Measurements from ENCODE around the gene SHISA9. TPM values are rescaled to one million over a fixed set of nuclear protein-coding genes. Genes with fewer than 3 reads are reported as not detected.

SHISA9 gene
- total RNA-seq, 2 experiments from 2014 or later: not detected

- no peak overlapping the region for H3K4me3 ChIP-seq (ENCODE audit: low read depth, low read length, poor library complexity, severe bottlenecking)
- BruUV-seq (replicated peaks): no TSS peak
- TF ChIP-seq EZH2phosphoT487 (IDR thresholded peaks at IDR 0.05; ENCODE audit: borderline replicate concordance, low read depth, low read length): no peak
- TF ChIP-seq, protein P1, sequence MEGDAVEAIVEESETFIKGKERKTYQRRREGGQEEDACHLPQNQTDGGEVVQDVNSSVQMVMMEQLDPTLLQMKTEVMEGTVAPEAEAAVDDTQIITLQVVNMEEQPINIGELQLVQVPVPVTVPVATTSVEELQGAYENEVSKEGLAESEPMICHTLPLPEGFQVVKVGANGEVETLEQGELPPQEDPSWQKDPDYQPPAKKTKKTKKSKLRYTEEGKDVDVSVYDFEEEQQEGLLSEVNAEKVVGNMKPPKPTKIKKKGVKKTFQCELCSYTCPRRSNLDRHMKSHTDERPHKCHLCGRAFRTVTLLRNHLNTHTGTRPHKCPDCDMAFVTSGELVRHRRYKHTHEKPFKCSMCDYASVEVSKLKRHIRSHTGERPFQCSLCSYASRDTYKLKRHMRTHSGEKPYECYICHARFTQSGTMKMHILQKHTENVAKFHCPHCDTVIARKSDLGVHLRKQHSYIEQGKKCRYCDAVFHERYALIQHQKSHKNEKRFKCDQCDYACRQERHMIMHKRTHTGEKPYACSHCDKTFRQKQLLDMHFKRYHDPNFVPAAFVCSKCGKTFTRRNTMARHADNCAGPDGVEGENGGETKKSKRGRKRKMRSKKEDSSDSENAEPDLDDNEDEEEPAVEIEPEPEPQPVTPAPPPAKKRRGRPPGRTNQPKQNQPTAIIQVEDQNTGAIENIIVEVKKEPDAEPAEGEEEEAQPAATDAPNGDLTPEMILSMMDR (conservative IDR thresholded peaks at IDR 0.05; ENCODE audit: low read length): no peak
- H3K4me1 ChIP-seq (ENCODE audit: insufficient read depth, low read length, poor library complexity, severe bottlenecking): no peaks in the 10 kb centered on the region
- H3K36me3 ChIP-seq (ENCODE audit: insufficient read depth, low read length): no peaks in the 10 kb centered on the region
- no peaks in the 10 kb centered on the region for H3K79me2 ChIP-seq (ENCODE audit: insufficient read depth, low read depth, low read length)
- no peaks in the 10 kb centered on the region for H4K20me1 ChIP-seq (ENCODE audit: insufficient read depth, low read length)
- no peaks in the 10 kb centered on the region for H3K9me3 ChIP-seq (ENCODE audit: low read length)
- H2AFZ ChIP-seq (ENCODE audit: low read length): no peak overlapping the region
- ChIA-PET CTCF (ENCODE audit: unreplicated experiment) (no interaction called here), POLR2A (no interaction called here)
- no peaks in the 10 kb centered on the region for H3K9me2 ChIP-seq (ENCODE audit: insufficient read depth, low read length)
- no peak for DNase-seq (ENCODE audit: low spot score)
- H3K27ac ChIP-seq (ENCODE audit: low read depth, low read length, poor library complexity, severe bottlenecking): no peak overlapping the region
- no peak overlapping the region for H3K4me2 ChIP-seq (ENCODE audit: low read length)
- intact Hi-C loops (cut with micrococcal nuclease; ENCODE audit: unreplicated experiment): no loop called here
These were observed 246.9 kb downstream of the SHISA9 start for GRCh38 chr16:13148294-13148693.

GRCh38 chr16:13148836-13149235 lies 247.4 kb downstream of the SHISA9 start:
- no peaks in the 10 kb centered on the region for H3K9me3 ChIP-seq (ENCODE audit: low read length)
- CTCF ChIA-PET (ENCODE audit: unreplicated experiment): no interaction called here
- BruUV-seq (replicated peaks): no TSS peak

GRCh38 chr16:13150181-13150885 lies 248.9 kb downstream of the SHISA9 start:
- intact Hi-C loops (cut with micrococcal nuclease; ENCODE audit: unreplicated experiment): no loop called here
- BruUV-seq (replicated peaks): no TSS peak
- no peak for DNase-seq (ENCODE audit: low spot score)

More at GRCh38 chr16:13148836-13149235, 247.4 kb downstream of the SHISA9 start:
- no peak for TF ChIP-seq EZH2phosphoT487 (IDR thresholded peaks at IDR 0.05; ENCODE audit: borderline replicate concordance, low read depth, low read length)
- TF ChIP-seq, protein P1 (conservative IDR thresholded peaks at IDR 0.05; ENCODE audit: low read length): no peak
- no peaks in the 10 kb centered on the region for H3K36me3 ChIP-seq (ENCODE audit: insufficient read depth, low read length)
- no peaks in the 10 kb centered on the region for H3K4me1 ChIP-seq (ENCODE audit: insufficient read depth, low read length, poor library complexity, severe bottlenecking)
- H3K27ac ChIP-seq (ENCODE audit: low read depth, low read length, poor library complexity, severe bottlenecking): no peak overlapping the region
- no peaks in the 10 kb centered on the region for H3K9me2 ChIP-seq (ENCODE audit: insufficient read depth, low read length)
- POLR2A ChIA-PET: no interaction called here
- no peaks in the 10 kb centered on the region for H4K20me1 ChIP-seq (ENCODE audit: insufficient read depth, low read length)
- no peaks in the 10 kb centered on the region for H3K79me2 ChIP-seq (ENCODE audit: insufficient read depth, low read depth, low read length)
- no peak overlapping the region for H3K4me2 ChIP-seq (ENCODE audit: low read length)
- H2AFZ ChIP-seq (ENCODE audit: low read length): no peak overlapping the region
- H3K4me3 ChIP-seq (ENCODE audit: low read depth, low read length, poor library complexity, severe bottlenecking): no peak overlapping the region
- no peak for DNase-seq (ENCODE audit: low spot score)
- intact Hi-C loops (cut with micrococcal nuclease; ENCODE audit: unreplicated experiment): no loop called here

More at GRCh38 chr16:13150181-13150885, 248.9 kb downstream of the SHISA9 start:
- H3K4me2 ChIP-seq (ENCODE audit: low read length): no peak overlapping the region
- H3K9me3 ChIP-seq (ENCODE audit: low read length): no peaks in the 10 kb centered on the region
- H3K9me2 ChIP-seq (ENCODE audit: insufficient read depth, low read length): no peaks in the 10 kb centered on the region
- ChIA-PET CTCF (ENCODE audit: unreplicated experiment) (interaction anchor here (0.6 kb wide), 1 partner anchor 74 kb away, joined by 3 read pairs; no protein-coding TSS in a partner anchor), POLR2A (interaction anchor here (0.7 kb wide), 1 partner anchor 42 kb away, joined by 4 read pairs; no protein-coding TSS in a partner anchor)
- H3K4me1 ChIP-seq (ENCODE audit: insufficient read depth, low read length, poor library complexity, severe bottlenecking): no peaks in the 10 kb centered on the region
- no peak overlapping the region for H2AFZ ChIP-seq (ENCODE audit: low read length)
- H3K79me2 ChIP-seq (ENCODE audit: insufficient read depth, low read depth, low read length): no peaks in the 10 kb centered on the region
- H3K27ac ChIP-seq (ENCODE audit: low read depth, low read length, poor library complexity, severe bottlenecking): no peak overlapping the region
- H3K36me3 ChIP-seq (ENCODE audit: insufficient read depth, low read length): no peaks in the 10 kb centered on the region
- H3K4me3 ChIP-seq (ENCODE audit: low read depth, low read length, poor library complexity, severe bottlenecking): no peak overlapping the region
- H4K20me1 ChIP-seq (ENCODE audit: insufficient read depth, low read length): no peaks in the 10 kb centered on the region
- TF ChIP-seq EZH2phosphoT487 (IDR thresholded peaks at IDR 0.05; ENCODE audit: borderline replicate concordance, low read depth, low read length): no peak
- TF ChIP-seq, protein P1 (conservative IDR thresholded peaks at IDR 0.05; ENCODE audit: low read length): no peak
